Ovary (tissue), 9 donors: Measurements from ENCODE around the gene C19orf67. TPM values are rescaled to one million over a fixed set of nuclear protein-coding genes. Genes with fewer than 3 reads are reported as not detected.

ENCODE experiments used
- DNase-seq, 5 donors: peaks; one replicate each; pipeline ENCODE4 v3.0.0-alpha.2; 2019 to 2020
- H3K27ac ChIP-seq, 2 donors: fragments of 200-600 bp; one replicate each; pipeline versions ENCODE4 v1.5.1 to v1.8.0; 2019 to 2022
- H3K27me3 ChIP-seq: fragments of 200-600 bp; one replicate; pipeline ENCODE4 v1.8.0; 2022
- H3K36me3 ChIP-seq: fragments of 200-600 bp; sonication (generic); one replicate; pipeline ENCODE4 v1.5.1; 2019
- H3K4me1 ChIP-seq: one replicate; pipeline ENCODE4 v1.8.1; 2013; ENCODE audit warnings: mild to moderate bottlenecking, moderate library complexity; ENCODE audit not compliant: insufficient read depth
- H3K4me3 ChIP-seq: fragments of 200-600 bp; sonication (generic); one replicate; pipeline ENCODE4 v1.5.1; 2017
- H3K9me3 ChIP-seq, 2 donors: fragments of 200-600 bp in 1 of 2; sonication (generic) in 1 of 2; one replicate each; pipeline versions ENCODE4 v1.5.1 to v1.8.1; 2013 to 2019; ENCODE audit warnings: mild to moderate bottlenecking in 1 of 2, moderate library complexity in 1 of 2
- CTCF ChIP-seq, 3 donors: fragments of 450-650 bp in 2 of 3; fragments of 200-600 bp in 1 of 3; IDR thresholded peaks; one replicate each; pipeline versions ENCODE4 v1.5.1 to v1.8.0; 2016 to 2022; ENCODE audit warnings: antibody characterized with exemption in 3 of 3, mild to moderate bottlenecking in 1 of 3
- EP300 ChIP-seq: sonication (generic); formaldehyde crosslinking; IDR thresholded peaks from one replicate; pipeline ENCODE4 v1.6.1; 2017; ENCODE audit warnings: antibody characterized with exemption
- POLR2A ChIP-seq: fragments of 450-650 bp; IDR thresholded peaks from one replicate; pipeline ENCODE4 v1.6.1; 2017; ENCODE audit warnings: antibody characterized with exemption, mild to moderate bottlenecking, moderate library complexity
- WGBS, 3 donors: extraction: QIAGEN DNeasy Blood & Tissue Kit in 1 of 3; methylation state at CpG; one replicate each; pipeline versions ENCODE4 v1.1.5 to v1.1.7; 2013 to 2017; 5-methylcytosine and 5-hydroxymethylcytosine counted together
- intact Hi-C, 4 donors: fragments of 100-400 bp; cut with DNase I; formaldehyde crosslinking; loops; one replicate each; pipeline versions ENCODE4 v1.11.0 to v1.15.1; 2022 to 2023
- polyA plus RNA-seq, 2 donors: library from polyadenylated mRNA; stranded (reverse); fragments of 200-250 nt in 1 of 2; fragments of 350-450 nt in 1 of 2; fragmentation: Illumina TruSeq in 1 of 2; extraction: RNeasy Lipid Tissue Mini Kit (QIAGEN cat#74804) in 1 of 2; gene quantifications; one replicate each; pipeline ENCODE4 v1.2.3, GENCODE V29; 2013 to 2014
- total RNA-seq, 7 donors: library from RNA; depleted of rRNA in 2 of 7; stranded (reverse); fragments of >200 nt in 2 of 7; fragmentation: NEBNext Ultra II Directional in 3 of 7; extraction: Animal tissue kit (Norgen Biotek cat#: 25700) in 3 of 7; gene quantifications; one replicate each; pipeline versions ENCODE4 v1.1.0 to v1.2.4, GENCODE V29; 2016 to 2023
- donor health status: DM: no; HTN: no; CAD: no; lungs with moderate emphysema.
- donor health status: DM: no; HTN: no; CAD: no.
- donor health status: Bipolar disorder and iron deficiency.
- donor health status: DM: yes; HTN: yes; CAD: no.
- donor health status: DM: no; HTN: no; CAD: no.
- donor health status: DM: yes; HTN: yes; CAD: no.

The C19orf67 gene
- total and polyA plus RNA-seq, 9 donors, result 0.08 TPM; not detected in 8

- H3K36me3 ChIP-seq, result no peaks in the 10 kb centered on the region
- H3K9me3 ChIP-seq, result no peaks in the 10 kb centered on the region
- H3K4me3 ChIP-seq, result no peak overlapping the region
- 35 to 43% (median 37%) methylated on average over 5 of the region's 5 CpGs for WGBS, 3 donors
- TF ChIP-seq CTCF (IDR thresholded peaks at IDR 0.05) (no peak), POLR2A (no peak), EP300 (no peak)
- no peaks in the 10 kb centered on the region for H3K27me3 ChIP-seq
- intact Hi-C loops, result loop anchor here in 1 of 4 donors (5.0 kb wide), 1 partner anchor 33 kb away; no protein-coding TSS in a partner anchor
- H3K4me1 ChIP-seq, result peaks cover 34% of the 10 kb centered on the region
- DNase-seq, result no peak
- peak overlapping the region; percentile 27 to 96 for H3K27ac ChIP-seq
Measured at GRCh38 chr19:14115756-14116155, 30.2 kb upstream of the C19orf67 start.

GRCh38 chr19:14114854-14115253 is 29.3 kb upstream of the C19orf67 start:
- 55 to 60% (median 57%) methylated on average over 9 of the region's 9 CpGs for WGBS, 3 donors
- peak in 1 of 5 donors; percentile 48 for DNase-seq
- peaks cover 38% of the 10 kb centered on the region for H3K4me1 ChIP-seq
- H3K4me3 ChIP-seq, result no peak overlapping the region
- H3K27me3 ChIP-seq, result no peaks in the 10 kb centered on the region
- H3K27ac ChIP-seq, result peak overlapping the region; percentile 85 to 96
- peak in 1 of 3 donors; percentile 13 for TF ChIP-seq CTCF (IDR thresholded peaks at IDR 0.05)
- TF ChIP-seq POLR2A, result no peak
- no peaks in the 10 kb centered on the region for H3K36me3 ChIP-seq
- intact Hi-C loops, result loop anchor here in 1 of 4 donors (5.0 kb wide), 1 partner anchor 33 kb away; no protein-coding TSS in a partner anchor
- H3K9me3 ChIP-seq, result no peaks in the 10 kb centered on the region

- WGBS, 3 donors, result 82 to 84% (median 83%) methylated on average over 7 of the region's 7 CpGs
- peaks cover 36% of the 10 kb centered on the region for H3K4me1 ChIP-seq
Measured at GRCh38 chr19:14114439-14114838, 28.9 kb upstream of the C19orf67 start.

GRCh38 chr19:14113762-14114414 is 28.3 kb upstream of the C19orf67 start:
- no peak for TF ChIP-seq EP300
- peak in 4 of 5 donors; percentile 57 to 73 (median 64) for DNase-seq
- H3K4me1 ChIP-seq, result peaks cover 33% of the 10 kb centered on the region
- no peak overlapping the region for H3K4me3 ChIP-seq
- H3K9me3 ChIP-seq, result no peaks in the 10 kb centered on the region
- intact Hi-C loops, result no loop called here
- 54 to 76% (median 58%) methylated on average over 17 to 18 of the region's 18 CpGs for WGBS, 3 donors
- peak overlapping the region; percentile 85 to 96 for H3K27ac ChIP-seq
- no peaks in the 10 kb centered on the region for H3K27me3 ChIP-seq
- no peaks in the 10 kb centered on the region for H3K36me3 ChIP-seq

More at GRCh38 chr19:14114439-14114838, 28.9 kb upstream of the C19orf67 start:
- H3K27ac ChIP-seq, result peak overlapping the region; percentile 85 to 96
- no peak overlapping the region for H3K4me3 ChIP-seq
- intact Hi-C loops, result no loop called here
- H3K9me3 ChIP-seq, result no peaks in the 10 kb centered on the region
- H3K27me3 ChIP-seq, result no peaks in the 10 kb centered on the region
- TF ChIP-seq EP300 (no peak), POLR2A (no peak)
- DNase-seq, result no peak
- no peaks in the 10 kb centered on the region for H3K36me3 ChIP-seq

GRCh38 chr19:14112809-14113385 is 27.3 kb upstream of the C19orf67 start:
- H3K4me3 ChIP-seq, result peak overlapping the region; percentile 15
- intact Hi-C loops, result no loop called here

More at GRCh38 chr19:14112809-14113385, 27.3 kb upstream of the C19orf67 start:
- Histone ChIP-seq H3K36me3 (no peaks in the 10 kb centered on the region), H3K27me3 (no peaks in the 10 kb centered on the region), H3K9me3 (no peaks in the 10 kb centered on the region), H3K27ac (peak overlapping the region; percentile 85 to 96), H3K4me1 (peaks cover 31% of the 10 kb centered on the region)
- peak; percentile 86 to 90 (median 87) for DNase-seq
- WGBS, 3 donors, result 4 to 8% (median 5%) methylated on average over 12 of the region's 12 CpGs
- TF ChIP-seq EP300, result no peak
- no peak for TF ChIP-seq CTCF (IDR thresholded peaks at IDR 0.05)
- TF ChIP-seq POLR2A, result no peak
